ENCODE results near the gene TMEM139.

TMEM139 gene

DNA sequence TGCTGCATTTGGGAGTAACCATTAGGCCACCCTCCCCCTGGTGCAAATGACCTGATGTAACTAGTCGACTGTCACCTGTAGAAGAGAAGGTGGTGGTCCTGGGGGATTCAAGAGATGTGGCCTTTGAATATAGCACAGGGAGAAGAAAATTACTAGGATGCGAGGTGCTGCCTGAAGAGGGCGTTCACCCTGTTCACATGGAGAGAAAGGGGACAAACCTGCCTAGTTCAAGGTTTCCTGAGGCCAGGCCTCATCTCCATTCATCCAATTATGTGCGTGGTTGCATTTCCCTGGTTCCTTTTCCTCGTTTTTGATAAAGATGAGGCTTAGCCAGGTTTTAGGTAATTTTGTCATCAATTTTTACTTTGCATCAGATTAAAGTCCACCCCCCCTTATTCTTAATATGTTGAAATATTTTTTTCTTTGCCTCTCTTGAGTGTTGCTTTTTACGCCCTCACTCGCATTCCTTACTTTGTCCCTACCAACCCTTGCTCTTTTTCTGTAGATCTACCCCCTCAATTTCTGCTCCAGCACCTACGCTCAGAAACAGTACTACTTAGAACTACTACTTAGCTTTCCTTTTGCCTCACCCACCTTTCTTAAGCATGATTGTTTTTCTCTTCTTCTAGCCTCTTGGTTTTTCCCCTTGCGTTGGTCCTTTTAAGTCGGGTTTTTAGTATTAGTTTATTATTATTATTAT lies 44.9 kb downstream of the TMEM139 start:
- no peak for DNase-seq

DNA sequence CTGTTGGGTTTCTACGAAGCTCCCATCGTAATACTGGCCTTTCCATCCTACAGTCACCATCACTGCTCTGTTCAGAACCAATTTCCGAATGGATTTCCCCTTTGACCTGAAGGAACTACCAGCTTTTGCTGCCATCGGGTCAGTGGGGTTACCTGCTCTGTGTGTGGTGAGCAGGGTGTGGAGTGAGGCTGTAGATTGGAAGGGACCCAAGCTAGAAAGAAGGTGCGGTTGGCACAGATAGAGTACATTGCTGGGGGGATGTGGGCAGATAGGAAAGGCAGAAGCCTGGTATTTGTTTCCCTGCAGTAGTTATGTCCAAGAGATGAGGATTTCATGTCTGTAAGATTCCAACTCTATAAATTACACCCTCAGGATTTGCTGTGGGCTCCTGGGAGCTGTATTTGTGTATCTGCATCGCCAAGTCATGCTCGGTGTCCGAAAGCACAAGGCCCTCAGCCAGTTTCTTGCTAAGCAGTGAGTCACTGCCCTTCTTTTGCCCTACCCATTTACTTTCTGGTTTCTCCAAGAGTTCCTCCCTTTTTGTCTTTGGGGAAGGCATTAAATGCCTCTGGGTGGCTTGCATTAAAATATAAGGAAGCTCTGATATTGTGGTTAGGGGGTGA lies 46.5 kb downstream of the TMEM139 start:
- no peak for DNase-seq

DNA sequence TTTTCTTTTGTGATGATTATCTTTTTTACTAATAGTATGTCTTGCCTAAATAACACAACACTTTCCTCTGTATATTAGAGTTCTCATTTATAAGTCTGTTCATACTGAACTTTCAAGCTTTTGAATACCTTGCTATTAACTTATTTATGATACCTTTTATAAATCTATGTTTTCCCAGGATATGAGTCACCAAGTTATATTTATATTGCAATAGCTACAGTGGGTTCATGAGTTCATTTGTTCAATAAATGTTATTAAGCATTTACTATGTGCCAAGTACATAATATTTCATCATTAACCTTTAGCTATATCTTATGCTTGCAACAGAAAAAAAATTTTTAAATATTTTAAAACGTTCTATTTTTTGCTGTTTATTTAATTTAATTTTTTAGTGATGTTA lies 49.5 kb downstream of the TMEM139 start:
- DNase-seq = no peak

DNA sequence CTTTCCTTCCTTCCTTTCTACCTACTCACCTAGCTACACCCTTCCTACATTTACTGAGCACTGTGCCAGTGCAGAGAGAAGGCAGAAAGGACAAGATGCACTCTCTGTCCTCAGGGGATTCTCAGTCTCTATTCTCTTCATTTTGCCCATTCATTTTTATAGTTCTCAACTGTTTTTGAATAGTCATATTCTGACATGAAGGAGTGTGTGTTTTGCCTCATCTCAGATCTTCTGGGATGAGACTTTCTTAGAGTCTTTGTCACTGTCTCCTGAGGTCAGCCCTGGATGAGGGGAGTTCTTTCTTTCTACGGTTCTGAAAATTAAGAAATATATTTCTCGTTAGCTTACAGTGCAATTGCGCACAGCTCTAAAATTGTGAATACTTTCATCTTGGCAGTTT lies 52.5 kb downstream of the TMEM139 start:
- DNase-seq = no peak
